HepG2 (cell line): ENCODE measurements around the gene WDR47. TPM values are rescaled to one million over a fixed set of nuclear protein-coding genes. Genes with fewer than 3 reads are reported as not detected.

Experiments used
- EEA1 ChIP-seq: sonication (generic); formaldehyde crosslinking; IDR thresholded peaks from 2 replicates; pipeline ENCODE4 v1.5.1; 2020; ENCODE audit warnings: mild to moderate bottlenecking, missing genetic modification reagents, borderline replicate concordance
- ELF4 ChIP-seq: sonication (generic); formaldehyde crosslinking; IDR thresholded peaks from 2 replicates; pipeline ENCODE4 v1.5.0; 2020; ENCODE audit warnings: missing genetic modification reagents, mild to moderate bottlenecking, moderate library complexity, borderline replicate concordance
- KLF13 ChIP-seq: sonication (generic); formaldehyde crosslinking; IDR thresholded peaks from 2 replicates; pipeline ENCODE4 v1.4.0; 2020; ENCODE audit warnings: mild to moderate bottlenecking, missing genetic modification reagents
- MTF2 ChIP-seq: sonication (generic); formaldehyde crosslinking; IDR thresholded peaks from 2 replicates; pipeline ENCODE4 v1.5.0; 2020; ENCODE audit warnings: missing genetic modification reagents, borderline replicate concordance
- NFIB ChIP-seq: sonication (generic); formaldehyde crosslinking; IDR thresholded peaks from 2 replicates; pipeline ENCODE4 v1.9.0; 2021; ENCODE audit warnings: missing genetic modification reagents, mild to moderate bottlenecking, borderline replicate concordance
- SALL2 ChIP-seq: sonication (generic); formaldehyde crosslinking; IDR thresholded peaks from 2 replicates; pipeline ENCODE4 v1.8.1; 2023; ENCODE audit warnings: mild to moderate bottlenecking, missing genetic modification reagents, inconsistent platforms
- ZEB1 ChIP-seq: IDR thresholded peaks from 2 replicates; pipeline ENCODE4 v1.6.1; 2012; ENCODE audit warnings: mild to moderate bottlenecking, low read depth, inconsistent platforms; ENCODE audit not compliant: insufficient replicate concordance
- ZFAT ChIP-seq: sonication (generic); formaldehyde crosslinking; conservative IDR thresholded peaks from 2 replicates; pipeline ENCODE4 v1.8.1; 2023; ENCODE audit warnings: missing genetic modification reagents, inconsistent platforms
- ZMYM3 ChIP-seq: sonication (generic); formaldehyde crosslinking; IDR thresholded peaks from 2 replicates; pipeline ENCODE4 v1.5.1; 2020; ENCODE audit warnings: mild to moderate bottlenecking, missing genetic modification reagents
- ZNF256 ChIP-seq: sonication (generic); formaldehyde crosslinking; conservative IDR thresholded peaks from 2 replicates; pipeline ENCODE4 v1.4.0; 2020; ENCODE audit warnings: missing genetic modification reagents
- polyA plus RNA-seq, 8 experiments: library from polyadenylated mRNA; depleted of rRNA in 3 of 8; stranded (reverse) in 7 of 8; unstranded in 1 of 8; fragments of >200 nt; fragmentation: Illumina TruSeq in 4 of 8; extraction: Trizol in 4 of 8; gene quantifications; 2 replicates each; pipeline versions ENCODE4 v1.2.1 to v1.2.3, GENCODE V29; 2011 to 2016; ENCODE audit warnings: low read depth in 4 of 8, missing spikeins in 1 of 8, mixed read lengths in 1 of 8; ENCODE audit not compliant: insufficient read depth in 1 of 8
- total RNA-seq, 5 experiments: library from RNA; depleted of rRNA; stranded (reverse); fragments of >200 nt; fragmentation: Illumina TruSeq; extraction: Trizol; gene quantifications; 2 replicates each; pipeline ENCODE4 v1.2.3, GENCODE V29; 2016; ENCODE audit warnings: low read depth in 1 of 5
- TF ChIP-seq, protein P1 (sequence below), 2 experiments: sonication (generic) in 1 of 2; formaldehyde crosslinking in 1 of 2; IDR thresholded peaks; 2 replicates each; pipeline versions ENCODE4 v1.4.0 to v1.6.1; 2016 to 2020; ENCODE audit warnings: borderline replicate concordance in 1 of 2, low read depth in 1 of 2, mild to moderate bottlenecking in 1 of 2, missing genetic modification reagents in 1 of 2
- TF ChIP-seq, protein P2 (sequence below): sonication (generic); formaldehyde crosslinking; IDR thresholded peaks from 2 replicates; pipeline ENCODE4 v1.4.0; 2020; ENCODE audit warnings: missing genetic modification reagents, borderline replicate concordance
- TF ChIP-seq, protein P3 (sequence below): sonication (generic); formaldehyde crosslinking; conservative IDR thresholded peaks from 2 replicates; pipeline ENCODE4 v1.8.0; 2022; ENCODE audit warnings: mild to moderate bottlenecking, moderate library complexity, missing genetic modification reagents
- TF ChIP-seq, protein P4 (sequence below): sonication (generic); formaldehyde crosslinking; IDR thresholded peaks from 2 replicates; pipeline ENCODE4 v1.8.1; 2023; ENCODE audit warnings: mild to moderate bottlenecking, moderate library complexity, missing genetic modification reagents

The WDR47 gene
- total and polyA plus RNA-seq, 2 of the 13 experiments (the other 11 are each of a cell fraction or from before 2014, with no cell fraction given), result 4.3 to 5.9 TPM

DNA sequence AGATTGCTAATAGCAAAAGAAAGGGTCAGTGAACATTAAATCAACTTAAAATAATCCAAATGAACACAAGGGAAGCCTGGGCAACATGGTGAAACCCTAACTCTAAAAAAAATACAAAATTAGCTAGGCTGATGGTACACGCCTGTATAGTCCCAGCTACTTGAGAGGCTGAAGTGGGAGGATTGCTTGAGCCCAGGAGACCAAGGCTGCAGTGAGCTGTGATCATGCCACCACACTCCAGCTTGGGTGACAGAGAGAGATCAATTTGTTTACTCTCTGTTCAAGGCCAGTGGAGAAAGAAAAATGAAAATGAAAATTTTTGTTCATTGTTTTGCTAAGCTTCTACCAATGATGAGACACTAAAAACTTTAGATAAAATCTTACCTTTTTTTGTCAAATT lies 24.8 kb downstream of the WDR47 start (continued):
- TF ChIP-seq EEA1 (CRISPR knock-in tag) (no peak), ZMYM3 (CRISPR knock-in tag) (0 out of 2 replicates have a peak, but pooled peaks have one; percentile 43), MTF2 (CRISPR knock-in tag) (no peak), ZNF256 (CRISPR knock-in tag) (no peak), SALL2 (no peak), NFIB (CRISPR knock-in tag) (no peak), ZEB1 (no peak), ZFAT (CRISPR knock-in tag) (no peak), KLF13 (CRISPR knock-in tag) (no peak), ELF4 (CRISPR knock-in tag) (no peak)
- TF ChIP-seq, protein P1, sequence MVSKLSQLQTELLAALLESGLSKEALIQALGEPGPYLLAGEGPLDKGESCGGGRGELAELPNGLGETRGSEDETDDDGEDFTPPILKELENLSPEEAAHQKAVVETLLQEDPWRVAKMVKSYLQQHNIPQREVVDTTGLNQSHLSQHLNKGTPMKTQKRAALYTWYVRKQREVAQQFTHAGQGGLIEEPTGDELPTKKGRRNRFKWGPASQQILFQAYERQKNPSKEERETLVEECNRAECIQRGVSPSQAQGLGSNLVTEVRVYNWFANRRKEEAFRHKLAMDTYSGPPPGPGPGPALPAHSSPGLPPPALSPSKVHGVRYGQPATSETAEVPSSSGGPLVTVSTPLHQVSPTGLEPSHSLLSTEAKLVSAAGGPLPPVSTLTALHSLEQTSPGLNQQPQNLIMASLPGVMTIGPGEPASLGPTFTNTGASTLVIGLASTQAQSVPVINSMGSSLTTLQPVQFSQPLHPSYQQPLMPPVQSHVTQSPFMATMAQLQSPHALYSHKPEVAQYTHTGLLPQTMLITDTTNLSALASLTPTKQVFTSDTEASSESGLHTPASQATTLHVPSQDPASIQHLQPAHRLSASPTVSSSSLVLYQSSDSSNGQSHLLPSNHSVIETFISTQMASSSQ (IDR thresholded peaks at IDR 0.05; ENCODE audit: low read depth), result no peak
- TF ChIP-seq, protein P1 (CRISPR knock-in tag; IDR thresholded peaks at IDR 0.05; ENCODE audit: borderline replicate concordance), result no peak
- TF ChIP-seq, protein P2, sequence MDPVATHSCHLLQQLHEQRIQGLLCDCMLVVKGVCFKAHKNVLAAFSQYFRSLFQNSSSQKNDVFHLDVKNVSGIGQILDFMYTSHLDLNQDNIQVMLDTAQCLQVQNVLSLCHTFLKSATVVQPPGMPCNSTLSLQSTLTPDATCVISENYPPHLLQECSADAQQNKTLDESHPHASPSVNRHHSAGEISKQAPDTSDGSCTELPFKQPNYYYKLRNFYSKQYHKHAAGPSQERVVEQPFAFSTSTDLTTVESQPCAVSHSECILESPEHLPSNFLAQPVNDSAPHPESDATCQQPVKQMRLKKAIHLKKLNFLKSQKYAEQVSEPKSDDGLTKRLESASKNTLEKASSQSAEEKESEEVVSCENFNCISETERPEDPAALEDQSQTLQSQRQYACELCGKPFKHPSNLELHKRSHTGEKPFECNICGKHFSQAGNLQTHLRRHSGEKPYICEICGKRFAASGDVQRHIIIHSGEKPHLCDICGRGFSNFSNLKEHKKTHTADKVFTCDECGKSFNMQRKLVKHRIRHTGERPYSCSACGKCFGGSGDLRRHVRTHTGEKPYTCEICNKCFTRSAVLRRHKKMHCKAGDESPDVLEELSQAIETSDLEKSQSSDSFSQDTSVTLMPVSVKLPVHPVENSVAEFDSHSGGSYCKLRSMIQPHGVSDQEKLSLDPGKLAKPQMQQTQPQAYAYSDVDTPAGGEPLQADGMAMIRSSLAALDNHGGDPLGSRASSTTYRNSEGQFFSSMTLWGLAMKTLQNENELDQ (CRISPR knock-in tag), result no peak
- TF ChIP-seq, protein P3, sequence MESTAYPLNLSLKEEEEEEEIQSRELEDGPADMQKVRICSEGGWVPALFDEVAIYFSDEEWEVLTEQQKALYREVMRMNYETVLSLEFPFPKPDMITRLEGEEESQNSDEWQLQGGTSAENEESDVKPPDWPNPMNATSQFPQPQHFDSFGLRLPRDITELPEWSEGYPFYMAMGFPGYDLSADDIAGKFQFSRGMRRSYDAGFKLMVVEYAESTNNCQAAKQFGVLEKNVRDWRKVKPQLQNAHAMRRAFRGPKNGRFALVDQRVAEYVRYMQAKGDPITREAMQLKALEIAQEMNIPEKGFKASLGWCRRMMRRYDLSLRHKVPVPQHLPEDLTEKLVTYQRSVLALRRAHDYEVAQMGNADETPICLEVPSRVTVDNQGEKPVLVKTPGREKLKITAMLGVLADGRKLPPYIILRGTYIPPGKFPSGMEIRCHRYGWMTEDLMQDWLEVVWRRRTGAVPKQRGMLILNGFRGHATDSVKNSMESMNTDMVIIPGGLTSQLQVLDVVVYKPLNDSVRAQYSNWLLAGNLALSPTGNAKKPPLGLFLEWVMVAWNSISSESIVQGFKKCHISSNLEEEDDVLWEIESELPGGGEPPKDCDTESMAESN (CRISPR knock-in tag), result no peak
- TF ChIP-seq, protein P4, sequence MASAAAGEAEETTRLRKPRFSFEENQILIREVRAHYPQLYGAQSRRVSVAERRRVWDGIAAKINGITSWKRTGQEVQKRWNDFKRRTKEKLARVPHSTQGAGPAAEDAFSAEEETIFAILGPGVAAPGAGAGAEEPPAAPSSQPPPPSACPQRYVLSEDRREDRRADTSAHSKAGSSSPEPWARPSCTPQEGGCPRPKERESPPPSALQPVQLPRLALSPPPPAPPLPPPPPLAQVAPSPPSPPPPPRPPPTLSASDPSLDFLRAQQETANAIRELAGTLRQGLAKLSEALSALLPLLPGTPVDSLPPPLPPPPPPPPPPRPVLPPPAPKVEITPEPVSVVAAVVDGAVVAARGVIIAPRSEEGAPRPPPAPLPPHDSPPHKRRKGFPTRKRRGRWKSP (CRISPR knock-in tag), result no peak
